ENCODE results near the gene NBDY. TPM values are rescaled to one million over a fixed set of nuclear protein-coding genes. Genes with fewer than 3 reads are reported as not detected.

NBDY gene
- total RNA-seq, 4 donors from 2014 or later, result 7.0 to 25.1 (median 9.5) TPM

- TF ChIP-seq, protein P1, sequence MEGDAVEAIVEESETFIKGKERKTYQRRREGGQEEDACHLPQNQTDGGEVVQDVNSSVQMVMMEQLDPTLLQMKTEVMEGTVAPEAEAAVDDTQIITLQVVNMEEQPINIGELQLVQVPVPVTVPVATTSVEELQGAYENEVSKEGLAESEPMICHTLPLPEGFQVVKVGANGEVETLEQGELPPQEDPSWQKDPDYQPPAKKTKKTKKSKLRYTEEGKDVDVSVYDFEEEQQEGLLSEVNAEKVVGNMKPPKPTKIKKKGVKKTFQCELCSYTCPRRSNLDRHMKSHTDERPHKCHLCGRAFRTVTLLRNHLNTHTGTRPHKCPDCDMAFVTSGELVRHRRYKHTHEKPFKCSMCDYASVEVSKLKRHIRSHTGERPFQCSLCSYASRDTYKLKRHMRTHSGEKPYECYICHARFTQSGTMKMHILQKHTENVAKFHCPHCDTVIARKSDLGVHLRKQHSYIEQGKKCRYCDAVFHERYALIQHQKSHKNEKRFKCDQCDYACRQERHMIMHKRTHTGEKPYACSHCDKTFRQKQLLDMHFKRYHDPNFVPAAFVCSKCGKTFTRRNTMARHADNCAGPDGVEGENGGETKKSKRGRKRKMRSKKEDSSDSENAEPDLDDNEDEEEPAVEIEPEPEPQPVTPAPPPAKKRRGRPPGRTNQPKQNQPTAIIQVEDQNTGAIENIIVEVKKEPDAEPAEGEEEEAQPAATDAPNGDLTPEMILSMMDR (IDR thresholded peaks at IDR 0.05; ENCODE audit: low read depth), result no peak
Observed at GRCh38 chrX:56761167-56761566, 32.1 kb downstream of the NBDY start.

DNA sequence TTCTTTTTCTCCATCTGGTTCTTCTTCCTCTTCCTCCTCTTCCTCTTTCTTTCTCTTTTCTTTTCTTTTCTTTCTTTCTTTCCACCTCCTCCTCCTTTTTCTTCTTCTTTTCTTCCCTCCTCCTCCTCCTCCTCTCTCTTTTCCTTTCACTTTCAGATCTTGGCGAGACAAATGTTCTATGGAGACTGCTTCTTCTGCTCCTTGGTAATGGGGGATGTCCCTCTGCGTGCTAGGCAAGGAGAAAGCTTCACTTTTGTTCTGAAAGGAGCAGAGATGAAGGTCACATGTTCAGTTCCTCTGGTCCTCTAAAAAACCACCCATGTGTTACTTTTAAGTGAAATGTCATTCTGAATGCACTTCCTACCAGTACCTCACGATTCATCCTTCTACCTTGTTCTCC is 33.2 kb downstream of the NBDY start:
- TF ChIP-seq, protein P1 (IDR thresholded peaks at IDR 0.05; ENCODE audit: low read depth), result no peak

DNA sequence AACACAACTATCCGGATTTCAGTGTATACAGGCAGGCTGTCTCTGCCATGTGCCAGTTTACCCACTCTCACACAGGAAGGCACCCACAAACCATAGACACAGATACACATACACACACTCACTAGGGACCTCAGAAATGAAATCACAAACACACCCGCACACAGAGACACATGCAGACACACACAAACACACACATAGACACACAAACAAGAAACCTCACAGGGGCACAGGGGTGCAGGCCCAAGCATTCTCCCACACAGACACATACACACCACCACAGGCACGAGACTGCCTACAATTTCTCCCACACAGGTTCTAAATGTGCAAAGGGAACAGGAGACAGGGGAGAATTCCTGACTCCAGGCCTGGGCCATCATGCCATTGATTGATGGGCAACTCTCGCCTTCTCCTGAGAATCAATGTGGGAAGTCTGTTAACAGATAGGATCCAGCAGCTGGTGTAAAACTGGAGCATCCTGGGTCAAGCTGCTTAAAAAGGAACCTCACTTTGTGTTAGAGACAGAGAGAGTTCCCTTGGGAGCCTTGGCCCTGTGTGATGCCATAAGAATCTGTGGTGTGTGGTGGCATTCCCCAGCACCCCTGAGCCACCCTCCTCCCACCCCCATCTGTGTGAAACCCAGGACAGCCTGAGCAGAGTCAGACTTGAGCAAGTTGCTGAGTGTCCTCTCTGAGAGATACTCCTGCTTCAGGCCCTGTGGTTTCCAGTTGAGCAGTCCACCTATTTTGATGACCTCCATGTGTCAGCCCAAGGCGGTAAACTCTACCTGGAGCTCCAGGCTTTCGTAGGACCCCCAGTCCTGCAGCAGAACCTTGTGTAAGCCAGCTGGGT is 33.9 kb downstream of the NBDY start:
- TF ChIP-seq, protein P1 (IDR thresholded peaks at IDR 0.05; ENCODE audit: low read depth), result no peak

- TF ChIP-seq, protein P1 (IDR thresholded peaks at IDR 0.05; ENCODE audit: low read depth), result no peak
Observed at GRCh38 chrX:56763556-56764152, 34.6 kb downstream of the NBDY start.

DNA sequence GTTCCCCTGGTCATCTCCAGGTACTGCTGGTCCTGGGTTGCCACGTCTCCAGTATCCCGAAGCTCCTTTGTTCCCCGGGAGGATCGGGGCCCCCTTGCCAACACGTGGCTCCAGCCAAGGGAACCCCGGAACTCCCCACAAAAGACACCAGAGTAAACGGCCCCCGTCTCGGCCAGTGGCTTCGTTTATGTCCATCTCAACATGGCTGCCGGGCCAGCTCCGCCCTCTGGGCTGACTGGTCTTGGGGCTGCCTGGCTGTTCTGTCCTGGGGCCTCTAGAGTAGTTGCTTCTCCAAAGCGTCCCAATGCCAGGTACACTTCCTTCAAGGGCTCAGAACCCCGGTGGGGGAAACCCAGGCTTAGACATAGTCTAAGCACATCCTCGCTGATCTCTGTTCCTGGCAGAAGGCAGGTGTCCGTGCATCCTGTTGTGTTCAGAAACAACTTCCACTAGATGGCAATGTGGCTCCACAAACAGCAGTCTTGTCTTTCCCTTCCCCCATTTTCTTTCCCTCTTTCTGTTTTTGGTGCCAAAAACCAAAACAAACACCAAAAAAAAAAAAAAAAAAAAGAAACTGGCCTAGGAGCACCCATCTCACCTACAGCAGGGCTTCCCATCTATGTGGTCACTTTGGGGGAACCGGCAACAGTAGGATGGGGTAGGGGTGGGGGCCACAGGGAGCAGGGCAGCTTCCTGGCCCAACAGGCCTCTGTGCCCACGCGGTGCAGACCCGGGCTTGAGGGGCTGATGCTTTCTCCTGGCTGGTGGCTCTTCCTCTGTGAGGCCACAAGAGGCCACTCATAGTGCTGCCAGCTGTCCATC is 35.3 kb downstream of the NBDY start:
- TF ChIP-seq, protein P1 (IDR thresholded peaks at IDR 0.05; ENCODE audit: low read depth), result no peak

DNA sequence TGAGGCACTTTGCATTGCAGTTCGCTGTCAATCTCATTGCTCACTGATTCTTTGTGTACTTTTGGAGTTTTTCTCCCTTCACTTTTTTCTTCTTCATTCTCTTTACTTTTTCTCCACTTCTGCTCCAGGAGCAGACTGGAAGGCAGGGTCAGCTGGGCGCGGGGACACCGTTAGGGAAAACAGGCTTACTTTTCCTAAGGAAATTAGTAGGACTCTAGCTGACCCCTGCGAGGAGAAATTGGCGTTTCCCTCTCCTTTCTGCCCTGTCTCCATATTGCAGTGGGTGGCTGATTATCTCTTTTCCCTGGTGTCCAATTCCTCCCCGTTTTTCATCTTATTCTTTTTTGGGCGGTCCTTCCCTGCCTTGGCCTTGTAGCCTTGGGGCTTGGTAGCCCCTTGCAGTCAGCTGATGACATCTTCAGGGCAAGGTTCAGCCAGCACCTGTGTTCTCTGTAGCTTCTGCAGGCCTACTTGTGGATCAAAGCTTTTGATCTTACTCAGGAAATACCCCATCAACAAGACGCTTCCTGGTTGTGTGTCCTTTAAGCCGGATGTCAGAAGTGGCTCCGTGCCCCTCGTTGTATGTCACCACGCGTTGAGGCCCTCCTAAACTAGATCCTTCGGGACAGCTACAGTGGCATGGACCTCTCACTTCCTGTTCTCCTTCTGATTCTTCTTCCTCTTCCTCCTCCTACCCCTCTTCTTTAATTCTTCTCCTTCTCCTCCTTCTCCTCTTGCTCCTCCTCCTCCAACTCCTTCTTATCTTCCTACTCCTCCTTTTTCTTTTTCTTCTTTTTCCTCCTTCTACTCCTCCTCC is 36.1 kb downstream of the NBDY start:
- TF ChIP-seq, protein P1 (IDR thresholded peaks at IDR 0.05; ENCODE audit: low read depth), result no peak

All from subcutaneous adipose tissue (tissue), 4 donors.